K562 treated with DMSO at 1 percent for 24 hours (cell line): ENCODE data around the gene MON1B. TPM values are rescaled to one million over a fixed set of nuclear protein-coding genes. Genes with fewer than 3 reads are reported as not detected.

ENCODE experiments used
- total RNA-seq: library from RNA; unstranded; fragments of 300-600 nt; gene quantifications from 2 replicates; pipeline ENCODE4 v1.2.3, GENCODE V29; 2022; ENCODE audit warnings: low read depth; ENCODE audit not compliant: insufficient read depth

MON1B gene
- total RNA-seq, result 39.3 and 39.4 TPM in 2 replicates

DNA sequence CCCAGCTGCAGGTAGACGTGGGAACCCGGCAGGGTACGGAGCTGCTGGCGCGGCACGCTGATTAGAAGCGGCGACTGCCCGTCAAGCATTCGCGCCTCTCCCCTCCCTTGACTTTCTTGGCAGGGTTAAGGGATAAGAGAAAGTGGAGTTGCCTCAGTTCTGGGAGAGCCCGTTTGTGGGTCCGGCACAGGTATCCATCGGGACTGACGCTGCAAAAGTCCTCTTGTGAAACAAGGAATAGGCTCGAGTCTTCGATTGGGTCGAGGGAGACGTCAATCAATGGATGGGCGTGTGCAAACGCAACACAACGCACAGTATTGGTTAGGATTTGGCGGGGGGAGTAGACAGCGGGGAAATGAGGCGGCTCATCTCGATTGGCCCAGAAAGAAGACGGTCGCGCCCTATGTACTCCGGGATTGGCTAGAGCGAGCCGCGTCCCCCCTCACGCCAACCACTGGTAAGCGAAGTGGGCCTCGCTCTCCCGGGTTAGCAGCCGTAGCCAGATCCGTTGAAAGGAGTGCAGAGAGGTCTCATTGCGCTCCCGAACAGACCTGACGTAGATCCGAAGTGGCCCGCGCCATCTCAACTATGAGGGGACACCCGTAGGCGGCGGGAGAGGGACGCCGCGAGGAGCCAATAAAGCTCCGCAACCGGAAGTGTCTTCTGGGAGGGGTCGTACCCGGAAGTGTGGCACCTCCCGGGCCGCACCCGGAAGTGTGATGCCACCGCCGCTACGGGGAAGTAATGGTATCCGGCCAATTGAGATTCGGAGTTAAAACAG is at the start of gene MON1B:
MON1B (plus strand) TSS at position 713 of the 781 bp plus-strand sequence. CDS start 296 bp downstream, outside the sequence.

DNA sequence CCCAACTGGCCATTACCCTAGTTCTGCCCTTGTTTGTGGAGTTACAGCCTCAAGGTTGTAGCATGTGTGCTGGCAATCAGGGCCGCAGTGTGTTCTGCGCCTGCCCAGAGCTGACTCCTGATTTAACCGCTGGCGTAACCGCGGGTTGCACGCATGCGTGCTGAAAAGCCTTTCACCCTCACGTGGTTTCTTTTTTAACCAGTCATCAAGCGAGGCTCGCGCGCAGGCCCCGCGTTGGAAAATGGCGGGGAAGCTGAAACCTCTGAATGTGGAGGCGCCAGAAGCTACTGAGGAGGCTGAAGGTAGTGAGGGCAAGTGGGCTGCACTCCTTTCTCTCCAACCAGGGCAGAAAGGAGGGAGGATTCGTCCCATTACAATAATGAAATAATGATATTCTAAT is 8.2 kb downstream of the MON1B start, which contains the start of gene SYCE1L:
SYCE1L (plus strand) TSS at position 198 of the 400 bp plus-strand sequence; CDS start at position 242, 44 bp downstream.

Other genes starting within 250 kb of the MON1B start
- gene SYCE1L, start 8.2 kb downstream of the MON1B start, total RNA-seq, result 1.5 TPM in 1 of 2 replicates, not detected in the other
- not detected in 2 replicates for gene ADAMTS18, start 243.8 kb downstream of the MON1B start, total RNA-seq